Thymus (tissue), 11 donors: ENCODE results near the gene ABCC8. TPM values are rescaled to one million over a fixed set of nuclear protein-coding genes. Genes with fewer than 3 reads are reported as not detected.

Experiments used
- DNase-seq, 9 donors: peaks; one replicate each; pipeline ENCODE4 v3.0.0-alpha.2; 2013; ENCODE audit warnings: low spot score in 9 of 9, low read depth in 6 of 9, missing footprints in 1 of 9
- H3K27ac ChIP-seq, 2 donors: one replicate each; pipeline ENCODE4 v1.5.1; 2013; ENCODE audit warnings: control low read depth in 1 of 2, low read depth in 1 of 2, low read length in 1 of 2, mild to moderate bottlenecking in 1 of 2, moderate library complexity in 1 of 2
- H3K27me3 ChIP-seq, 2 donors: one replicate each; pipeline ENCODE4 v1.5.1; 2013; ENCODE audit warnings: low read length in 1 of 2; ENCODE audit not compliant: control insufficient read depth in 2 of 2, insufficient read depth in 1 of 2
- H3K36me3 ChIP-seq, 2 donors: one replicate each; pipeline ENCODE4 v1.5.1; 2013; ENCODE audit warnings: low read length in 1 of 2, mild to moderate bottlenecking in 1 of 2, moderate library complexity in 1 of 2; ENCODE audit not compliant: control insufficient read depth in 2 of 2, insufficient read depth in 2 of 2
- H3K4me1 ChIP-seq, 2 donors: one replicate each; pipeline ENCODE4 v1.5.1; 2013; ENCODE audit warnings: low read length in 2 of 2; ENCODE audit not compliant: control insufficient read depth in 2 of 2, insufficient read depth in 2 of 2
- H3K4me3 ChIP-seq, 2 donors: one replicate each; pipeline ENCODE4 v1.5.1; 2013; ENCODE audit warnings: low read length in 2 of 2, control low read depth in 1 of 2, mild to moderate bottlenecking in 1 of 2
- H3K9me3 ChIP-seq, 2 donors: one replicate each; pipeline ENCODE4 v1.5.1; 2013; ENCODE audit warnings: low read length in 1 of 2, mild to moderate bottlenecking in 1 of 2; ENCODE audit not compliant: control insufficient read depth in 2 of 2, insufficient read depth in 1 of 2
- WGBS: extraction: QIAGEN DNeasy Blood & Tissue Kit; methylation state at CpG from one replicate; pipeline ENCODE4 v1.1.7; 2013; 5-methylcytosine and 5-hydroxymethylcytosine counted together
- polyA plus RNA-seq: library from polyadenylated mRNA; stranded (reverse); fragments of 200-250 nt; gene quantifications from one replicate; pipeline ENCODE4 v1.2.3, GENCODE V29; 2013
- total RNA-seq: library from RNA; stranded (reverse); fragments of 120-200 nt; gene quantifications from one replicate; pipeline ENCODE4 v1.2.4, GENCODE V29; 2013
- donor health status: healthy.

Gene ABCC8
- total and polyA plus RNA-seq, 2 donors = 0.42 to 0.62 TPM

DNA sequence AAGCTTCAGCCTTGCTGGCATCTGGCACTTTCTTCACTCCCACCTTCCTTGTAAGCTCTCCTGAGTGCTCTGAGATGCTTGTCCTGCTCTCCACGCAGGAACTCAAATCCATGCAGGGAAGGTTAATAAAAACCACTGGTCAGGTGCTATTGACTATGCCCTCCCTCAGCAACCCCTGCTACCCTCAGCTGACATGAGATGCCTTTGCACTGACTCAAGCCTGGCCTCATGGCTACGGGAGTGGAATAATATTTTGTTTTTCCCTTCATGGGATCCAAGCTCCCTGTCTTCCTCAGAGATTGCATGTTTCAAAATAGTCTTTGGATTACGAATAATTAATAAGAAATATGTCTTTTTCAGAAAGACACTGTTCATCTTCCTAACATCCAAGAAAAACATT is 31.7 kb upstream of the ABCC8 start:
- no peak overlapping the region for H3K27ac ChIP-seq
- H3K9me3 ChIP-seq = no peaks in the 10 kb centered on the region
- DNase-seq = no peak
- no peaks in the 10 kb centered on the region for H3K36me3 ChIP-seq
- WGBS = 87% methylated on average over 3 of the region's 3 CpGs
- no peak overlapping the region for H3K4me3 ChIP-seq
- no peaks in the 10 kb centered on the region for H3K4me1 ChIP-seq
- peaks cover 0 to 10% of the 10 kb centered on the region in 2 donors for H3K27me3 ChIP-seq

- Histone ChIP-seq H3K9me3 (no peaks in the 10 kb centered on the region), H3K27me3 (peaks cover 0 to 8% of the 10 kb centered on the region in 2 donors), H3K4me3 (no peak overlapping the region), H3K36me3 (no peaks in the 10 kb centered on the region), H3K4me1 (no peaks in the 10 kb centered on the region), H3K27ac (no peak overlapping the region)
- no peak for DNase-seq
- WGBS = 94% methylated on average over 2 of the region's 2 CpGs
Measured at GRCh38 chr11:17507773-17508172, 31.1 kb upstream of the ABCC8 start.

DNA sequence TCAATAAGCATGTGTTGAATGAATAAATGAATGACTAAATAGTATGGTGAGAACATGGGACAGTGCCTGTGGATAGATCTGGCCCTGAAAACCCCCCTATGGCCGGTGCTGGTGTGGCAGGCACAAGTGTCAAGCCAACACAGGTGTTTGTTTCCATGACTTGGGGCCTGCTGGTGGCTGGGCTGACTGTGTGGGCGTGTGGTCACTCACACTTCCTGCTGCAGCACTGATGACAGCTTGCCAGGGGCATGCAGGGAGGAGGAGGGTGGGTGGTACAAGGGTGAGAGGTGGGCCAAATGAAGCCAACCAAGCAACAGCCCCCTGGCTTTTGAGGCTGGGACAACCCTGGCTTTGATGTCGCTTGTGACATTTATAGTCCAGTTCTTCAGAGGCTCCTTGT is 30.3 kb upstream of the ABCC8 start:
- H3K36me3 ChIP-seq = no peaks in the 10 kb centered on the region
- H3K27me3 ChIP-seq = peaks cover 0 to 7% of the 10 kb centered on the region in 2 donors
- H3K27ac ChIP-seq = no peak overlapping the region
- H3K4me3 ChIP-seq = no peak overlapping the region
- H3K4me1 ChIP-seq = no peaks in the 10 kb centered on the region
- WGBS = 76% methylated on average over 3 of the region's 3 CpGs
- no peaks in the 10 kb centered on the region for H3K9me3 ChIP-seq
- DNase-seq = no peak

GRCh38 chr11:17506314-17506713 is 29.7 kb upstream of the ABCC8 start:
- WGBS = 96% methylated on average over 6 of the region's 6 CpGs
- Histone ChIP-seq H3K27ac (no peak overlapping the region), H3K4me1 (no peaks in the 10 kb centered on the region), H3K36me3 (no peaks in the 10 kb centered on the region), H3K27me3 (peaks cover 0 to 3% of the 10 kb centered on the region in 2 donors), H3K4me3 (no peak overlapping the region), H3K9me3 (no peaks in the 10 kb centered on the region)
- DNase-seq = no peak

DNA sequence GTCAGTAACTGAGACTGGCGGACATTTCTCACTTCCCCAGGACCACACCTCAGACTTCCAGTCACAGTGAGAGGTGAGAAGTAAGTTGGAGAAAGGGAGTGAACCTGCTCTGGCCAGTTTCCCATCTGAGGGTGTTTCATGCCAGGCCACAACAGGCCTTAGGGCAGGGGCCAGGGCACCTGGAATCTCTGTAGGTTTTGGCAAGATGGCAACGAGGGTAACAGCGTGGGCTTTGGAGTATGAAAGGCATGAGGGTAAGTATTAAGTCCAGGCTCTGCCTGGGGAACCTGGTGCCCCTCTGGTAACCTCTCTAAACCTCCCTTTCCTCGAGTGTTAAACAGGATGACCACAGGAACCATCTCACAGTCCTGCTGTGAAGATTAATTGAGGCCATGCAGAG is 28.5 kb upstream of the ABCC8 start:
- 79% methylated on average over 4 of the region's 4 CpGs for WGBS
- H3K27me3 ChIP-seq = peaks cover 0 to 3% of the 10 kb centered on the region in 2 donors
- no peak for DNase-seq

GRCh38 chr11:17504330-17505107 is 27.9 kb upstream of the ABCC8 start:
- WGBS = 46% methylated on average over 9 of the region's 9 CpGs
- Histone ChIP-seq H3K9me3 (no peaks in the 10 kb centered on the region), H3K36me3 (no peaks in the 10 kb centered on the region), H3K4me1 (no peaks in the 10 kb centered on the region), H3K4me3 (no peak overlapping the region), H3K27me3 (peaks cover 0 to 3% of the 10 kb centered on the region in 2 donors), H3K27ac (no peak overlapping the region)
- DNase-seq = peak; percentile 34 to 77 (median 61)

More for the DNA sequence above, 28.5 kb upstream of the ABCC8 start:
- Histone ChIP-seq H3K4me1 (no peaks in the 10 kb centered on the region), H3K9me3 (no peaks in the 10 kb centered on the region), H3K36me3 (no peaks in the 10 kb centered on the region), H3K27ac (no peak overlapping the region), H3K4me3 (no peak overlapping the region)

DNA sequence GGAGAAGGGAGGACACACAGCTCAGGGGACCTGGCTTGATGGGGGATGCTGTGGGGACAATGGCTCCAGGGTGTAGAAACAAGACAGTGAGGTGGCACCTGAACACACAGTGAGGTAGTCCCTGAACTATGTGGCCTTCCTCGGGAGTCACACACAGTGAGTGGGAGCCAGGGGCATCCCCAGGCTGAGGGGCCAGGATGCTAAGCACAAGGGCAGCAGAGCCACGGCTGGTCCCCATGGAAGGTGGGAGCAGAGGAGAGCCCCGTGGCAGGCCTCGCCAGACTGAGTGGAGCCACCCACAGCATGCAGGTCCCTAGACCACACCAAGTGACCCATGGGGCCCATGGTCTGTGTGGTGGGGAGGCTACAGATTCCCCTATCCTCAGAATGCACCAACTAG is 26.0 kb upstream of the ABCC8 start:
- Histone ChIP-seq H3K4me1 (no peaks in the 10 kb centered on the region), H3K9me3 (no peaks in the 10 kb centered on the region), H3K36me3 (no peaks in the 10 kb centered on the region), H3K27ac (no peak overlapping the region), H3K27me3 (peaks cover 0 to 3% of the 10 kb centered on the region in 2 donors), H3K4me3 (no peak overlapping the region)
- 95% methylated on average over 4 of the region's 4 CpGs for WGBS
- no peak for DNase-seq

- Histone ChIP-seq H3K4me3 (no peak overlapping the region), H3K4me1 (no peaks in the 10 kb centered on the region), H3K27ac (no peak overlapping the region), H3K27me3 (no peaks in the 10 kb centered on the region), H3K9me3 (no peaks in the 10 kb centered on the region), H3K36me3 (no peaks in the 10 kb centered on the region)
- WGBS = 96% methylated on average over 12 of the region's 12 CpGs
- DNase-seq = no peak
Measured at GRCh38 chr11:17500673-17501072, 24.0 kb upstream of the ABCC8 start.

- no peak overlapping the region for H3K4me3 ChIP-seq
- H3K9me3 ChIP-seq = no peaks in the 10 kb centered on the region
- H3K27me3 ChIP-seq = no peaks in the 10 kb centered on the region
- no peak overlapping the region for H3K27ac ChIP-seq
- no peaks in the 10 kb centered on the region for H3K36me3 ChIP-seq
- 89% methylated on average over 5 of the region's 5 CpGs for WGBS
- no peaks in the 10 kb centered on the region for H3K4me1 ChIP-seq
- DNase-seq = peak in 1 of 9 donors; percentile 9
Measured at GRCh38 chr11:17498475-17498874, 21.8 kb upstream of the ABCC8 start.
